Peyer's patch (tissue), 4 donors: ENCODE measurements around the gene CBLB.

Experiments used
- POLR2A ChIP-seq, 2 donors: fragments of 450-650 bp; IDR thresholded peaks; one replicate each; pipeline ENCODE4 v1.5.1; 2017; ENCODE audit warnings: antibody characterized with exemption in 2 of 2, mild to moderate bottlenecking in 2 of 2, moderate library complexity in 2 of 2
- TF ChIP-seq, protein P1 (sequence below), 6 experiments: fragments of 450-650 bp in 4 of 6; fragments of 200-600 bp in 2 of 6; sonication (generic) in 1 of 6; IDR thresholded peaks; one replicate each; pipeline ENCODE4 v1.5.1; 2017 to 2019; ENCODE audit warnings: antibody characterized with exemption in 6 of 6, mild to moderate bottlenecking in 3 of 6, moderate library complexity in 1 of 6

DNA sequence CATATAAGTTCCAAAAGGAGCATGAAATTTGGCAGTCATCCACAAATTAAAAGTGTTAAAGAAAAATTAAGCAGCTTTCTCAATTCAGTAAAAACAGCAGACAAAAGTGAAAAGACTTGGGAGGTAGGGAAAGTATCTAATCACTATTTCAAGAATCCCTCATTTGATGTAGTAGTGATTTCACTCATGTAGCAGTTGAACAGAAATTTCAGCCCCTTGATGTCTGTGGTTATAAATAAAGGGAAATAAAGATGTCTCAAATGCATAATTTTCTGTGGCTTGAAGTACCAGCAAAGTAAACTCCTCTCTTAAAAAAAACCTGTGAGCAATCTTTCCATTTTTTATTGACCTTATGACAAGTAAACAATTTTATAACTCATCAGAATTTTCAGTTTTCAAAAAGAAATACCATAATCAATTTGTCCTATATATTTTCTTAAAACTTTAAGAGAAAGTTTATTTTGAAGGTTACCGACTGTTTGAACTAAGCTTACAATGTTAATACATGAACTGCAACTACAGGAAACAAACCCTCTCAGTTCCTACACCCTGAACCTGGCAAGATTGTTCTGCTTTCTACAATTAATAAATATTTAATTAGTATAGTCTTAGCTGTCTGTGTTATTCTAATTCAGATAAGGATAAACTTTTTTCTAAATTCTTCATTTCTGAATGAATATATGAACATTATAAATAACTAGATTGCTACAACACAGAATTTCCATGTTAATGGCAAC lies 94.2 kb downstream of the CBLB start:
- TF ChIP-seq, protein P1, sequence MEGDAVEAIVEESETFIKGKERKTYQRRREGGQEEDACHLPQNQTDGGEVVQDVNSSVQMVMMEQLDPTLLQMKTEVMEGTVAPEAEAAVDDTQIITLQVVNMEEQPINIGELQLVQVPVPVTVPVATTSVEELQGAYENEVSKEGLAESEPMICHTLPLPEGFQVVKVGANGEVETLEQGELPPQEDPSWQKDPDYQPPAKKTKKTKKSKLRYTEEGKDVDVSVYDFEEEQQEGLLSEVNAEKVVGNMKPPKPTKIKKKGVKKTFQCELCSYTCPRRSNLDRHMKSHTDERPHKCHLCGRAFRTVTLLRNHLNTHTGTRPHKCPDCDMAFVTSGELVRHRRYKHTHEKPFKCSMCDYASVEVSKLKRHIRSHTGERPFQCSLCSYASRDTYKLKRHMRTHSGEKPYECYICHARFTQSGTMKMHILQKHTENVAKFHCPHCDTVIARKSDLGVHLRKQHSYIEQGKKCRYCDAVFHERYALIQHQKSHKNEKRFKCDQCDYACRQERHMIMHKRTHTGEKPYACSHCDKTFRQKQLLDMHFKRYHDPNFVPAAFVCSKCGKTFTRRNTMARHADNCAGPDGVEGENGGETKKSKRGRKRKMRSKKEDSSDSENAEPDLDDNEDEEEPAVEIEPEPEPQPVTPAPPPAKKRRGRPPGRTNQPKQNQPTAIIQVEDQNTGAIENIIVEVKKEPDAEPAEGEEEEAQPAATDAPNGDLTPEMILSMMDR (IDR thresholded peaks at IDR 0.05) = no peak
- no peak for TF ChIP-seq POLR2A (IDR thresholded peaks at IDR 0.05)
